Erythroblast (primary cell): ENCODE measurements around the gene PKMYT1.

ENCODE experiments used
- DNase-seq, 2 experiments: peaks; one replicate each; lab custom pipeline; 2025; lab: John Stamatoyannopoulos, UW
- GATA1 ChIP-seq: IDR thresholded peaks from 2 replicates; pipeline ENCODE4 v1.6.1; 2011; ENCODE audit warnings: low read depth, mild to moderate bottlenecking, control low read depth, low read length, moderate library complexity
- POLR2A ChIP-seq: IDR thresholded peaks from 2 replicates; pipeline ENCODE4 v1.6.1; 2011; ENCODE audit warnings: mild to moderate bottlenecking, low read length

PKMYT1 gene

DNA sequence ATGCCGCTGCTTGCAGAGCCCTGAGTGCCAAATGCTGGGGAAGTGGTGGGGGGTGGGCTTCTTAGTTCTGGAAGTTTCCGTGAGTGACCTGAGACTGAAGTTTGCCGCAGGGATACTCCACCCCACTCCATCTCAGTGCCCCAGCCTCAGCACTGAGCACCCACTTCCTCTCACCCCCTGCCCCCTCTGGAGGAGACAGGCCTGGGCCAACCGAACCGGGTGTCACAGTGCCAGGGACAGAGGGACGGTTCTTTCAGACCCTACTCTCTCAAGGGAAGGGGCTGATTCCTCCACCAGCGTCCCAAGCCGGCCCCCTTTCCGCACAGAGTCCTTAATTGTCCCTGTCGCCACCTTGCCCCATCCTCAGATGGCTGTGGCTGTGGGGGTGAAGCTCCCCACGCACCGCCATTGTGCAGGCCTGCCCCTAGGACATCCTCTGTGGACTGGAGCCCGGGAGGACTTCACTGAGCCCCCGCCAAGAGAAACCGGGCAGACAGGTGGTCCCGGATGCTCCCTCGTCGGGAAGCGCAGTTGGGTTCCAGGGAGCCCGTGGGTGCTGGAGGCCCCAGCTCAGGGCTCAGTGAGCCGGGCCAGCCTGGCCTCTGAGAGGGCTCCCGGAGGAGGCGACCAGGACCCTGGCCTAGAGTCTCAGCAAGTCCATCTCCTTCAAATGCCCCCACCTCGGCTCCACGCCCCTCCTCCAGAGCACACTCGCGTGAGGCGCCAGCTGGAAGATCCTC is 17.7 kb downstream of the PKMYT1 start:
- DNase-seq, result no peak

DNA sequence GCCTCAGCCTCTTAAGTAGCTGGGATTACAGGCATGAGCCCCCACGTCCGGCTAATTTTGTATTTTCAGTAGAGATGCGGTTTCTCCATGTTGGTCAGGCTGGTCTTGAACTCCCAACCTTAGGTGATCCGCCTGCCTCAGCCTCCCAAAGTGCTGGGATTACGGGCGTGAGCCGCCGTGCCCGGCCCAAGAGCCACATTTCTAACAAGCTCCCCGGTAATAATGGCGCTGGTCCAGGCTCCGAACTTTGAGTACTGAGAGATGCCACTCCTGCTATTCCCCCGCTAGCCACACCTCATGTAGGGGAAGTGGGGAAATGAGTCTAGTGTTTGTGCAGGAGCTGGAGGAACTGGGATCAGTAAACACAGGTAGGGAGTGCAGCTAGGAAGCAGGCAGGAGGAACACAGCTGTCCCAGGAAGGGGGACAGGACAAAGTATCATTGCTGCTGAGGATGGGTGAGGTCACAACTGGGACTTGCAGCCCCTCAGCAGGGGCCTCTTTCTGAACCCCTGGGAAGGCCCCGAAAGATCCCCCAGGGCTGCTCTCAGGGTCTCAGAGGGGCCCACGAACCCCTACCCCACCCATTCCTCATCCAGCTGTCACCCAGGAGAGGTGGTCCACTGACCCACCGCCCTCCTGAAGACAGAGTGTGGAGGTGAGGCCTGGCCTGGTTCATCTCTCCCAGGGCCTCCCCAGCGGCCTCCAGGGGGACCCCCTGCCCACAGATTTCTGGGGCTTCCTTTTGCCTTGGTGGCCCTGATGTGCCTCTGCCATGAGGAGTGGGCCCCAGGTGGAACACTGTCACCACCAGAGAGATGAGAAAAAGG is 19.8 kb downstream of the PKMYT1 start:
- no peak for DNase-seq
- TF ChIP-seq GATA1 (no peak), POLR2A (no peak)

More for the DNA sequence above, 17.7 kb downstream of the PKMYT1 start:
- no peak for TF ChIP-seq POLR2A

DNA sequence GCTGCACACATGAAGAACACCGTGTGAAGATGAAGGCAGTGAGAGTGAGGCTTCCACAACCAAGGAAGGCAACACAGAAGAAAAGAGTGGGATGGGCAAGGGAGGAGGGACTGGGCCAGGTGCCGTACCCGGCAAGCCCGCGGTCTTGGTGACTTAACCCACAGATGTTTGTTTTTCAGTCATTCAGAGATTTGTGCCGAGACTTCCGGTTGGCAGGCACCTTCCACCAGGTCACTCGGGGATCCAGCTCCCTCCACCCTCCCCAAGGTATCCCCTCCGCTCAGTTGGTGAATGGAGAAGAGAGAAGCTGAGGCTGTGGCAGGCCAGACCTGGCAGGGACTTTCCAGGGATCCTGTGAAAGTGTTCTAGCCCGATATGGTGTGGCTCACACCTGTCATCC is 21.0 kb downstream of the PKMYT1 start:
- DNase-seq, result no peak
- TF ChIP-seq POLR2A (no peak), GATA1 (no peak)

DNA sequence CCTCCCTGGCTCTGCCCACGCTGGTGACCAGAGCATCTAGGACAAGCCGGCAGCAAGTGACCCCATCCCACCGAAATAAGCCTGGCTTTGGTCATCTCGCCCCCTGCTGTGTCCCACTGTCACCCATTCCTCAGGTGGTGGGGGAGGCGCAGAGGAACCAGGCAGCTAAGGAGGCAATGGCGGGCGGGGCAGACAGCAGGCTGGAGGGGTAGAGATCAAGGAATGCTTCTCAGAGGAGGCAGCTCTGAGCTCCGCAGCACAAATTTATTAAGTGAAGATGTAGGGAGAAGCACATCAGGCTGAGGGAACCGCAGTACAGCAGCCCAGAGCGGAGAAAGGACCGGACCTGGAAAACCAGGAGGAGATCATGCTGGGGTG is 23.7 kb downstream of the PKMYT1 start:
- TF ChIP-seq GATA1 (no peak), POLR2A (no peak)
- no peak for DNase-seq

DNA sequence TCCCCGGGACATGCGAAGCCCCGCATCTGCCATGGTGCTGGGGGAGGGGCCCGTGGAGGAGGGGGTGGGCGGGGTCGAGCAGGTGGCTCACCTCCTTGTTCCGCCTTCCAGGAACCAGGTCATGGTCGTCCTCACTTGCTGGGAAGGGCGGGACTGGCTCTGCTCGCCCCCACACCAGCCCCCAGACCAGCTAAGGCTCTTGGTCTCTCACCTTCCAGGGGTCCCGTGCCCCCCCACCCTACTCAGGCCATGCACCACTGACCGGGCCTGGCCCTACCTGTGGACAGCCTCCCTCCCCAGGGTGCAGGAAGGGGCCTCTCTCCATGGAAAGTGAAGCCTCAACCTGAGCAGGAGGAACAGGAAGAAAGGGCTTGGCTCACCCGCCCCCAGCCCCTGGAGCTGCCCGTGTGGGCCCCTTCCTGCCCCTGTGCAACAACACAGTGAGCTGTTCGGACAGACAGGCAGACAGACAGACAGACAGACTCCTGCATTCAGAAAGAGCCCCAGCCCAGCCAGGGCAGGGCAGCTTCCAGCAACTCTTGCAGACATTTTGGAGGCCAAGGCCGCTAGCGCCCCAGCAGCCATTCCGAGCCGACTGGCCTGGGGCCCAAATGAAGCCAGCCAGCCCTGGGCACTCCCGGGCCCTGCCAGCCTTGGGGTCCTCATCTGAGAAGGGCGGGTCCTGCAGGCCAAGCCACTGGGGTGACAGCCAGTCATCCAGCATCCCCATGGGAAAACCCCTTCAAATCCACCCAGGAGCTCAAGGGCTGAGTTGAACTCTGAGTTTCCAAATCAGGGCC is 24.3 kb downstream of the PKMYT1 start:
- no peak for TF ChIP-seq GATA1
- no peak for DNase-seq

DNA sequence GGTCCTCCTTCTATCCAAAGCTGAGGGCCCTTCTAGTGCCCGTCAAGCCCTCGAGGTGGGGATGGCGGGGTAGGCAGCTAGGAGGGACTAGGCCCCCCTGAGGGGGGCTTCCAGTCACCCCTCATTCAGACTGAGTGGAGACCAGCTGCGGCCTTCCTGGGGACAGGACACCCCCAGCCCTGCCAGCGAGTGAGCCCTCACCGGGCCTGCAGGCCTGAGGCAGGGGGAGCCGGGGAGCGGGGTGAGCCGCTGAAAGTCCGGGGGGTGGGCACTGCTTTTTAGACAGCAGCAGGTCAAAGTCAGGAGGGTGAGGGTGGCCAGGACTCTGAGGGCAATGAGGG is 24.8 kb downstream of the PKMYT1 start:
- no peak for DNase-seq
- TF ChIP-seq GATA1 (no peak), POLR2A (no peak)

DNA sequence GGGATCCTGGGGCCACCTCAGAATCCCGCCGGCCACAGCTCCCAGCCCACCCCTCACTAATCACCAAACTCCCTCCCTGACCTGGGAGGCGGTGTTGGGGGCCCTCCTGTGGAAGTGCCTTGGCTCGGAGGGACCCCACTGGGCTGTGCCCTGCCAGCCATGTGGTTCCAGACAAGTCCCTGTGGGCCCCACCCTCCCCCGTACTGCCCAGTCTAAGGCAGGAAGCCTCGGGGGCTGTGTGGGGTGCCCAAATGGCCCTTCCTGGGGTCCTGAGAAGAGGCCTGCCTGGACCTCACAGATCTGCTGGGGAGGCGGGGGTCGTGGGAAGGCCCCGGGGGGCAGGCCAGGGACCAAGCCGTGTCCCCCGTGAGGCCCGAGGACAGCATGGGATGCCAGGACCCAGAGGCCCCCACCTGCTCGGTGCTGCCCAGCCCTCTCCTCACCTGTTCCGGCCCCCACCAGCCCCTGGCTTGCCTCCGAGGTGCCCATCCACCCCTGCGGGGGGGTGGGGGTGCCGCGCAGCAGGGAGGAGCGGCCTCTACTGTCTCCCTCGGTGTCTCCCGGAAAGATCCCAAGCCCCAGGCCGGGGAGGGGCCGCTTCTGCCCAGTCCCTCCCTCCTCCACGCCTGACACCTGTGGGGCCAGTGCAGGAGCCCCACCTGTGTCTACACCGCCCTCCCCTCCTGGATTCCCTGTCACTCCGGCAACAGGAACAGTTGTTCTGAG is 25.4 kb downstream of the PKMYT1 start:
- no peak for DNase-seq
- TF ChIP-seq POLR2A (no peak), GATA1 (no peak)

DNA sequence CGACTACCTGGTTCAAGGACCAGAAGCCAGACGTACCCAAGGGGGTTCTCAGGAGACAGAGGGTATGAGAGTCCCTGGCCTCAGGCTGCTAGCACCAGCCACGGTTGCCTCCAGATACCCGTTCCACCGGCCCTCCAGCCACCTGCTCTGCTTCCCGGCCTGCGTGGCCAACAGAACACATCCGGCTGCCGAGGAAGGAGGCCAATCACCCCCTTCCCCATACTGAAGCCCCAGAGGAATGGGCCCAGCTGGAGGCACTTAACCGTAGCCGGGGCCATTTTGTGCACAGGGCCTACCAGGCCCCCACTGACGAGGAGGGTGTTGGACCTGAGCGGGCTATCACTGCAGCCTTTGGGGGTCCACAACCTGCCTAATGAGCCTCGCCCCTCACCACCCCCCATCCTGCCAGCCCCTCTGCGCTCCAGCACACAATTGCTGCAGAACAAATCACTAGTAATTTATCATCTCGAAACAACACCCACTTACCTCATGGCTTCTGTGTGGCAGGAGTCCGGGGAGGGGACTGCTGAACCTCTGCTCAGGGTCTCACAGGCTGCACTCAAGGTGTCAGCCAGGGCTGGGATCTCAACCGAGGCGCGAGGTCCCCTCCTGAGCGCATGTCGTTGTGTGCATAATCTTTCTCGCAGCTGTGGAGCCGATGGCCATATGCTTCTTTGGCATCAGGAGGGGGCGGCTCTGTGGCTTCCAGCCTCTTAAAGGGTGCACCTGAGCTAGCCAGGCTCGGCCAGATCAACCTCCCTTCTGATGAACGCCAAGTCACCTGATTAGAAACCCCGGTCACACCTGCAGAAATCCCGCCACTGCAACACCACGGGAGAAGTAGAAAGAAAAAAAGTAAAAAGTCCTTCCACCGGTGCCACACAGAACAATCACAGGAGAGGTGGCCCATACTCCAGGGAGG is 26.3 kb downstream of the PKMYT1 start:
- DNase-seq, result no peak
- TF ChIP-seq POLR2A (no peak), GATA1 (no peak)

DNA sequence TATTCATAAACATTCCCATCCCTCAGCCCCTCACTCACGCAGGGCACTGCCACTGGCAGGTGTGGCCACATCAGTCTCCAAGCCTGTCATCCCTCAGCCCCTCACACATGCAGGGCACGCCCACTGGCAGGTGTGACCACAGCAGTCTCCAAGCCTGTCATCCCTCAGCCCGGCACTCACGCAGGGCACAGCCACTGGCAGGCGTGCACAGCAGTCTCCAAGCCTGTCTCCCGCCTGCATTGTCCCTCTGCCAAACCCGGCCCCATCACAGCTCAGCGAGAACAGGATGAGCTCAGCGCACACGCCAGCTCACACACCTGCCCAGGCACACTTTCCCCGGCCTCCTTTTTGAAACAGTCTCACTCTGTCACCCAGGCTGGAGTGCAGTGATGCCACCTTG is 27.6 kb downstream of the PKMYT1 start:
- TF ChIP-seq POLR2A (no peak), GATA1 (no peak)
- no peak for DNase-seq

DNA sequence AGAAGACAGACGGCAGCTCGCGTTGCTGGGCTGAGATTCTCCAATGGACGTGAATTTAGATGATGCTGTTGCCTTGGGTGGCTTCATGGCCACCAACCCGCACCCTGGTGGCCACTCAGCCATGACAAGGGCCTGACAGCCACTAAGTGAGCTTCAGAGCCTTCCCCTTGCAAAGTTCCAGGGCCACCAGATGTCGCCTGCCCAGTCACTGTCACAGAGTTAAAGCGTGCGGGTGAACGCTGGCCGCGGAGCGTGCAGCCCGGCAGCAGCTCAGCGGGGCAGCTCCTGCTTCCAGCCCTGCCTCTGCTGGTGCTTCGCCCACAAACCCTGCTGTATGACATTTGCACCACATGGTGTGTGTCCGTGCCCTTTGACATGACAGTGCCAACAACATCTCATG is 29.5 kb downstream of the PKMYT1 start:
- no peak for TF ChIP-seq GATA1
- TF ChIP-seq POLR2A, result no peak
- no peak for DNase-seq

DNA sequence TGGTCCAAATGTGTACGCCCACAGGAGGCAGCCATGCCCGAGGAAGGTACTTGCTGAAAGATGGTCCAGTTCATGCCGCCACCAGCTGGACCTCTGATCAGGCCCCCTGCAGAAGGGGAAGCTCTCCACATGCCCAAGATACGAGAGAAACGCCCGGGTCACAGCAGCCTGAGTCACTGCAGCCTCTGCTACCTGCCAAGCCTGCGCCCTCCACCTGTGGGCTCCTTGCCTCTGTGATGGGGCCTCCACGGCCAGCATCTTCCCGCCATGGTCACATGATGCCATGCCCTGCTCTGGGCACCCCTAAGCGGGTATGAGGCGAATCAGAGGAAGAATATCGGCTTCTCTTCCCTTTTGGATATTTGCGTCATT is 29.9 kb downstream of the PKMYT1 start:
- DNase-seq, result no peak
- no peak for TF ChIP-seq GATA1
- TF ChIP-seq POLR2A, result no peak

DNA sequence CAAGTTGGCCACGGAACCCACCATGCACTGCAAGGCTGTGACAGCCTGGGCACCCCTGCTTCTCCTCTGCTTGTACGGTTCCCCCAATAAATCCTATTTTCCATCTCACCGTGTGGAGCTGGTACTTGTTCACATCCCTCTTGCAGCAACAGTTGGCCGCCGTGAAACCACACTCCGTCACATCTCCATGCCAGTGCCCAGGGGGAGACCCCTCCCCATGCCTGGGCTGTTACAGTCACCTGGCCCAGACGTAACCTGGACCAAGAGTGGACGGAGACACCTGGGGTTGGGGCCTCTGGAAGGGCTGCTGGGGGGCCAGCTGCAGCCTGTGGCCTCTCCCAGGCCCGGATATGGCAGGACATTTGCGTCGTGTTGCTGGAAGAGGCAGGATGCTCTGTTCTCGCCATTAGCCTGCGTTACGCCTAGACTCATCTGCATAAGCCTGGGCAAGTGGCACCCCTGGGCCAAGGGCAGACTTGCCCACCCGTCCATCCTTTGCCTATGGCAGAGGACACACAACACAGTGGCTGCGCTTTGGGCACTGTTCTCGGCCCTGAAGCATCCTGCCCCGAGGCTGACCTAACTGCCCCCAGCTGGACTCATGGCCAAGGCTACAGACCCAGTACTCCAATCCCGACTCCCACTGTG is 30.4 kb downstream of the PKMYT1 start:
- TF ChIP-seq POLR2A, result no peak
- TF ChIP-seq GATA1, result no peak
- DNase-seq, result no peak
